HG03565 (cell line): ENCODE results near the gene SH2D7.
A peak's percentile ranks its signal among the peaks of the same experiment; 100 is the strongest.
"Not testable (repeated sequence)": the region's sequence is repeated elsewhere in the genome, so short reads cannot be mapped to it uniquely, and the experiment has no call there.

Experiments used
- ATAC-seq: cut with Tn5 transposase; IDR thresholded peaks from one replicate; pipeline ENCODE4 v1.9.1; 2021; ENCODE audit warnings: mild to moderate bottlenecking, moderate library complexity; ENCODE audit not compliant: unreplicated experiment

The SH2D7 gene

DNA sequence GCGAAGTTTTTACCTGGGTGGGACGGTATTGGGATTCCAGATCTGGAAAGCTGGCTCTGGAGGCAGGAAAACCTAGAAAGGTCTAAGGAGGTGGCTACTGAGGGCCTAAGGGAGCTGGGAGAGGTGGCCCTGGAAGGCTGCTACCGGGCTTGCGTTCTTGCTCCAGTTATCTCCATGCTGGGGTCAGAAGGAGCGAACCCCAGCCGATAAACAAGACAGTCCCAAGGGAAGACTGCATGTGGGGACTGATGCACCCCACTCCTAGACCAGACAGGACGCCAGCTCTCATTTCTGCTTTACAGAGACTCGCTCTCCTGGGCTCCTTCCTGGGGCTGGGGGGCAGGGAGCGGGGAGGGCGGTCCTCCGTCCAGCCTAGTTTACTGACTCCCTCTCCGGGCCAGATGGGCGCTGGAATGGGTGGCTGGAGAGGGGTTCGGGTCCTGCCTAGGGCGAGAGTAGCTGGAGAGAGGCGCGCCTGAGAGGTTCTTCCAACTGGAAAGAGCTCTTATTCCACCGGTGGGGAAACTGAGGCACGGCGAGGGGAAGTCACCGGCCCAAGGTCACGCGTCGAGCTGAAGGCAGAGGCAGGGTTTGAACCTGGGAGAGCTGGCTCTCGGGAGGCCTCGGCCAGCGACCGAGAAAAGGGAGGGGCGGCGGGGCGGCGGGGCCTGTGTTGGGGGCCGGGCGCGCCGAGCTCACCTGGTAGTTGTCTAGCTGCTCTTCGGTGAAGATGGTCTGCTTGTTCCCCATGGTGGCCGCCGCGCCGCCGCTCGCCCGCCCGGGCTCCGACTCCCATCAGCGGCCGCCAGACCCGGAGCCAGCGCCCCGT lies 38.3 kb downstream of the SH2D7 start:
- peak; percentile 34 for ATAC-seq

DNA sequence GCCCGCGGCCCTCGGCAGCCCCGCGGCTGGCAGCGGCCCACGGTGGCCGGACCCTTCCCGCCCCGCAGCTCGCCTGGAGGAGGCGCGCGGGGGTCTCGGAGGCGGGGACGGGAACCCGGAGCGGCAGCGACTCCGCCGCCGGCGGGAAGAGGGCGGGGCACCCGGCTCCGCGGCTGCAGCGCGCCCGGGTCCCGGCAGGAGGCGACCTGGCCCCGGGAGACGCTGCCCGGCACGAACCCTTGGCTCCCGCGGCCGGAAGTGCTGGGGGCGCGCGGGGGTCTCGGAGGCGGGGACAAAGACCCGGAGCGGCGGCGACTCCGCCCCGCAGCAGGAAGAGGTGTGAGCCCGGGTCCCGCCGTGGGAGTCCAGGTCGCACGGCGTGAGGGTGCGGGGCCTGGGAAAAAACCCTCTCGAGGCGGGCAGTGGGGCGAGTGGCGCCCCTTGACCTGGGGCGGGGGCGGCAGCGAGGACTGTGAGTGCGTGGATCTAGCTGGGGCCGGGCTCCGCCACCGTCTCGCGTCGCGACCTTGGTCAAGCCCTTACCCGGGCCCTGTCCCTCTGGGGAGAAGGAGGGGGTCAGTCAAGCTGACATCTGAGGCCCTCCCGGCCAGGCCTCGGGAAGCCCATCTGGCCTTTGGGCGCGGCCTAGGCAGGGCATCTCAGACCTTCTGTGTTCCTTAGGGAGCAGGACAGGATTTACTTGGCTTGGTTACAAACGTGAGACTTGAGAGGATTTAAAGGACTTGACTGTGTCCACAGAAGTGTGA lies 39.1 kb downstream of the SH2D7 start, which contains the start of gene CIB2:
TSS of gene CIB2 (minus strand) at position 151 of the 767 bp plus-strand sequence. CDS start 230 bp downstream, outside the sequence.
- ATAC-seq, result peak; percentile 63

DNA sequence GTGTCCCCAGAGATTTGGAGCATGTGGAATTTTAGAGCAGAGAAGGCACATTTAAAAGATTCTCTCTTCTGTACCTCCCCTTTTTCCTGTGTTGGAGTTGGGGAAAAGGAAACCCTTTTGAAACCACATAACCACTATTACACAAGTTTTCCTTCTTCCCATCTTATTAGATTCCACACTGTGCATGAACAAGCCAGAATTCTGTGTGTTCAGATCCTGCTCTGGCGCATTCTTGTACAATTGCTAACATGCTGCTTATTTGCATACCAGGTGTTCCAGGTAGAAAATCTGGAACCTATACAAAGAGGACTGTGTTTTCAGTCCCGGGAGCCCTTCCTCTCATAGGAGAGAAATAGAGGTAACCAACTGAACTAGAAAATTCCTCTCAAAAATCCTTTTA lies 41.4 kb downstream of the SH2D7 start:
- ATAC-seq, result no peak

DNA sequence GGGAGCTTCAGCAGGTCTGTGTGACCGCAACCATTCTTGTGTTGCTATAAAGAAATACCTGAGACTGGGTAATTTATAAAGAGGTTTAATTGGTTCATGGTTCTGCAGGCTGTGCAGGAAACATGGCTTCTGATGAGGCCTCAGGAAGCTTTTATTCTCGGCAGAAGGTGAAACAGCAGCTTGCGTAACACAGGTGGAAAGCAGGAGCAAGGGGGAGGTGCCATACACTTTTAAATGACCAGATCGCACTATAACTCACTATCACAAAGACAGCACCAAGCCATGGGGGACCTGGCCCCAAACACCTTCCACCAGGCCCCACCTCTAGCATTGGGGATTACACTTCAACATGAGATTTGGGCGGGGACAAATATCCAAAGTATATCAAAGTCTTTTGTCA lies 47.2 kb downstream of the SH2D7 start:
- ATAC-seq, result no peak

DNA sequence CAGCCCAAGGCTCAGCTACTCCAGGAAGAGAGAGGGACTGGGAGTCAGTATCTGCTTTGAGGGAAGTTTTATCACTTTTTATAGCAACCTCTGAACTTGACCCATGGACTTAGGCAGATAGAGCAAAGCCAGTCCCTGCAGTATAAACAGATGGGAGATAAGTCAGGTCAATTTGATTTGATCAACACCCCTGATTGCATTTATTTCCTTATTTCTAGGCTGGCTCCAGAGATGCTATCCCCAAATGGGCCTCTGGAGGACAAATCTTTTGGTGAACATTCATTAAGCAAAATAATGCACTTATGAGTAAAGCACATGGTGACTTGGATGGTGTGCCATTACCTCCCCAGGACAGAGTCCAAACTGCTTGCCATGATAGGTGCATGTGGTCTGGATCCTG lies 47.9 kb downstream of the SH2D7 start:
- ATAC-seq, result no peak

DNA sequence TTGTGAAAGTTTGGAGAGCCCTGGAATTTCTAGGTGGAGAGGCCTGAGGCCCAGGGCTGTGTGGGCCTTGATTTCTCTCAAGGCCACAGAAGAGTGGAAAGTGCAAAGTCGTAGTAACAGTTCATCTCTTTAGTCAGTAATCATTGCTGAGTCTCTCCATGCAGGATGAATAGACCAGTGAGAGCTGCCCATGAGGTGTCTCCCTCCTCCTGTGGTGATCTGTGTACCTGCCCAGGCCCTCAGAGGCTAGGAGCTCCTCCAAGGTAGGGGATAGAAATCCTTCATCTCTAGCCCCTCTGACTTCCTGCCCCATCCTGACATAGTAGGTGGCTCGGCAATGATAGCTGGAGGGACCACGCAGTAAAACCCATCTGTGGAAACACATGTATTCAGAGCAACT lies 50.0 kb downstream of the SH2D7 start:
- no peak for ATAC-seq

DNA sequence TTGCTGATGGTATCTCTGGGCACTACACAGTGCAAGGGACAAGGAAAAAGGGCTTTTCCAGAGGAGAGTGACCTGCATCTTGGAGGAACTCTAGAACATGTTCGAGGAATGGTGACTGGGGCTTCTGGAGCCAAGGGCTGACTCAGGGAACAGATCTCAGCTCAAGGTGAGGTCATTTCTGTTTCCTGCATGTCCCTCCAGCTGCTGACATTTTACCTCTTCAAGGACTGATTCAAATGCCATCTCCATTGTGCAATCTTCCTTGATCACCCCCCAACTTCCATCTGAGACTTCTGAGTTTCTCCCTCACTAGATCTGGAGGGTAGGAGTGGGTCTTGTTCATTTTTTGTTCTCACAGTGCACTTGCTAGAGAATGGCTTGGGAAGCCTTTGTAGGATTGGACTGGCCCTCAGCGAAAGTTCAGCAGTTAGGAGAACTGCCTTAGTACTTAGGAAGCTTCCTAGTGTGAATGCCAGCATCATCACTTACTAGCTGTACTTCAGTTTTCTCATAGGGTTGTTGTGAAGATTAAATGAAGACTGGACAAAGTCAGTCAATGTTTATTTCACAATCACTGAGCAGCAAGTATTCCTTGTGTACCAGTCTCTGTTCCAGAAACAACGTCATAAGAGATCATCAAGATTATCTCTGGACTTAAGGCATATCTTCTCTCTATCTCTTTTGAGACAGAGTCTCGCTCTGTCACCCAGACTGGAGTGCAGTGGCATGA lies 54.2 kb downstream of the SH2D7 start:
- no peak for ATAC-seq

DNA sequence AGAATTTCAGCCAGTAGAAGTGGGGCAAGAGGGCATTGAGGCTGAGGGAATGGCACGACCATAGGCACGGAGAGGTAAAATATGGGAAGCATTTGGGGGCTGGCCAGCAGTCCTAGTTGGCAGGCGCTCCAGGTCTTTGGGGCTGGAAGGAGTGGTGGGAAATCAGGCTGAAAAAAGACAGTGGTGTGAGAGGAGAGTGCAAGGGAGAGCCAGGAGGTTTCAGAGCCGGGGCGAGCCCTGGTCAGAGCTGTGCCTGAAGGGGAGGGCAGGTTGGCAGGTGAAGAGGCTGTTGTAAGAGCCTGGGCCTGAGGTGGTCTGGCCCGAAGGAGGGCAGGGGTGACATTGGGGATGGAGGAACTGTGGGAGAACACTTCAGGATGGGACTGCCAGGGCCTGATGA lies 55.2 kb downstream of the SH2D7 start:
- ATAC-seq, result no peak

DNA sequence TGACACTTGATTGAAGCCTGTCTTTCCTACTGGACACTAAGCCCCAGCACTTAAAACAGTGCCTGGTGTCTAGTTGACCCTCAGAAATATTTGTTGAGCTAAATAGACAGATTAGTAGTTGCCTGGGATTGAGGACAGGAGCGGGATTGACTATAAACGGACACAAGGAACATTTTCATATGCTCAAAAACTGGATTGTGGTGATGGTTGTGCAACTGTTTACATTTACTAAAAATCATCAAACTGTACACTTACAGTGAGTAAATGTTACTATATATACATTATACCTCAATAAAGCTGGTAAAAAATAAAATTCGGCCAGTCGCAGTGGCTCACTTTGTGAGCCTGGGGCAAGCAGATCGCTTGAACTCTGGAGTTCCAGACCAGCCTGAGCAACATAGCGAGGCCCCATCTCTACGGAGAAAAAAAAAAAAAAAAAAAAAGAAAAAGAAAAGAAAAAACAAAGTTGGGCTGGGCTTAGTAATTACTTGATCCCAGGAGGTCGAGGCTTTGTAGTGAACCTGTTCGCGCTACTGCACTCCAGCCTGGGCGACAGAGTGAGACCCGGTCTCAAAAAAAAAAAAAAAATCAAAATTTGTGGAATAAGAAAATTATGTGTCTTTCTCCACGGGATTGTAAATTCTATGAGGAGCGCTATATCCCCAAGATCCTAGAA lies 56.2 kb downstream of the SH2D7 start:
- no peak for ATAC-seq

DNA sequence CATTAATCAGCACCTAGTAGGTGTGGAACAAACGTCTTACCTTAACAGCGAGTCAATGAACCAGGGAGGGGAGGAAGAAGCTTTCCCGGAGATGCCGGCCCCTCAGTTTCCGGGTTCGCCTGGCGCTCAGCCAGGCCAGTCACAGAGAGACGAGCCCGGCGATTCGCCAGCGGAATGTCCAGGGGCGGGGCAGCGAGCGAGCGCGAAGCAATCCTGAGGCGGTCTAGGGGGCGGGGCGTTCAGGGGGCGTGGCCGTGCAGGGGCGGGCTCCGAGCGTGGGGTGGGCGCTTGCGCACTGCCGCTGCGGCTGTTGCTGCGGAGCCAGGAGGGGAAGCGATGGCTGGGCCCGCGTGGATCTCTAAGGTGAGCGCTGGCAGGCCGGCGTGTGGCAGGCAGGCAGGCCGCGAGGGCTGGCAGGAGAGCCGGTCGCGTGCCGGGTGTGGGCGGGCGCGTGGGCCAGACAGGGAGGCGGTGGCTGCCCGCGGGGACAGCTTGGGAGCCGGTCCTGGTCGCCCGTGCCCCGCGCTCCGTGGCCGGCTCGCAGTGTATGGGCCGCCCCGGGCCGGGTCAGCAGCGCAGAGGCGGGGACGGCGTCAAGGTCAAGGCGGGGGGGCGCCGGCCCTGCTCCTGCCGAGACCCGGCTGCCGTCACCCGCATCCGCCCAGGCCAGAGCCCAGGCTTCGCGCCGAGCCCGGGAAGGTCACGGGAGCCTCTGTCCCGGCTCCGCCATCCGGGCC lies 56.9 kb downstream of the SH2D7 start, which contains the start of gene IDH3A:
TSS of gene IDH3A (plus strand) at position 295 of the 737 bp plus-strand sequence. CDS start at position 337, 42 bp downstream.
- ATAC-seq, result peak; percentile 83

DNA sequence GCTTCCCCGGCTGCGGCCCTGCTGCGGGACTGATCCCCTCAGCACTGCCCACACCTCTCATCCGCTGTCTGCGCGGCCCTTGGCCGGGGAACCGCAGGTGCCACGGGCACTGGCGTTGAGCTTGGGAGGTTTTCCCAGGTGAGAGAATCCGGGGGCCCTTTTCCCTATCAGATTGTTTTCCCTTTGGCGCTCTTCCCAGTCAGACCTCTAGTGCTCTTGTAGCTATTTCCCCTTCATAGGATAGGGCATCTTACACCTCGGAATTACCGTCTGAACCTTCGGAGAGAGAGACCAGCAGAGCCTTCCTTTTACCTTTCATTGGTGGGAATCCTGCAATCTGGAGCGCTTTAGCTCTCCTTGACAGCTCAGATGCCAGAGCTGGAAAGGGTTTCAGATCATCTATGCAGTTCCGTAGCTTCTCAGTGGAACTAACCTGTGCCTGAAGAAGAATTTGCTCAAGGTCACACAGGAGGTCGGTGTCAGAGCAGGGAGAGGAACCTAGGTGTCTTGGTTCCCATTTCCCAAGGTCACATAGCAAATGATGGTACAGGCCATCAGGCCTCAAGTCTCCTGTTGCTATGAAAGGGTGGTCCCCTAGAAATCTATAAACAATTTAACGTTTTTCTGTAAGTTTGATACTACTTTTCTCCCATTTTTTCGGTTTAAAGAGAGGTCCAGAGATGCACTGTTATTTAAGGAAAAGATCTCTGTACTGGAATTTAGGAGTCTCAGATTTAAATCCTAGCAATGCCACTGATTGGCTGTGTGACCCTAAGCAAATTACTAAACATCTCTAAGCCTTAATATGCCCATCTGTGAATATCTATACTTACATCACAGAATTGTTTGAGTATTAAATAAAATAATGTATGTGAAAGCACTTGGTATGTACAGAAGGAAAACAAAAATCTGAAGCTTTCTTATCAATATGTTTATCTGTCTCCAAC lies 57.7 kb downstream of the SH2D7 start:
- ATAC-seq, result peak; percentile 27

DNA sequence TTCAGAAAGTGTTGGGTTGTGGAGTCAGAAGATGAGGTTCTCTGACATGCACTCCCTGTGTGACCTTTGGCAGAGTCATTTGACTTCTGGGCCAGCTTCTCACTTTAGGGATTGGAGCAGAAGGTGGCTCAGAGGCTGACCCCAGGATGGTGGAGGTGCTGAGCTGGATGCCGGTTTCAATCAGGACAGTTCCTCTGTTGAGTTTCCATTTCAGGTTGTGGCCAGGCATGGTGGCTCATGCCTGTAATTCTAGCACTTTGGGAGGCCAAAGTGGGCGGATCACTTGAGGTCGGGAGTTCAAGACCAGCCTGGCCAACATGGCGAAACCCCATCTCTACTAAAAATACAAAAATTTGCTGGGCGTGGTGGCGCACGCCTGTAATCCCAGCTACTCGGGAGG lies 58.7 kb downstream of the SH2D7 start:
- not testable (repeated sequence) for ATAC-seq
